NK-92 treated with Interleukin-12 subunit alpha and Interleukin-12 subunit beta, amount 100 ng/mL, for 24 hours (cell line): ENCODE measurements around the gene UVRAG.
"Not testable (repeated sequence)": the region's sequence is repeated elsewhere in the genome, so short reads cannot be mapped to it uniquely, and the experiment has no call there.

Experiments
- DNase-seq: peaks from one replicate; lab custom pipeline; 2025; lab: John Stamatoyannopoulos, UW

Gene UVRAG

GRCh38 chr11:76075716-76076115 is 260.7 kb downstream of the UVRAG start:
- no peak for DNase-seq

GRCh38 chr11:76076253-76076652 is 261.2 kb downstream of the UVRAG start:
- not testable (repeated sequence) for DNase-seq

- DNase-seq = no peak
These were observed 261.7 kb downstream of the UVRAG start for GRCh38 chr11:76076749-76077148.

- DNase-seq = no peak
These were observed 262.7 kb downstream of the UVRAG start for GRCh38 chr11:76077575-76078150.

GRCh38 chr11:76081084-76081483 is 266.1 kb downstream of the UVRAG start:
- not testable (repeated sequence) for DNase-seq

- no peak for DNase-seq
These were observed 268.8 kb downstream of the UVRAG start for GRCh38 chr11:76083563-76084451.

GRCh38 chr11:76085270-76085669 is 270.3 kb downstream of the UVRAG start:
- DNase-seq = no peak

GRCh38 chr11:76086743-76087635 is 272.0 kb downstream of the UVRAG start:
- no peak for DNase-seq

- no peak for DNase-seq
These were observed 272.7 kb downstream of the UVRAG start for GRCh38 chr11:76087749-76088148.

GRCh38 chr11:76088511-76088910 is 273.5 kb downstream of the UVRAG start:
- no peak for DNase-seq

- DNase-seq = no peak
These were observed 275.2 kb downstream of the UVRAG start for GRCh38 chr11:76090174-76090573.

GRCh38 chr11:76090821-76091220 is 275.8 kb downstream of the UVRAG start:
- no peak for DNase-seq

- no peak for DNase-seq
These were observed 279.7 kb downstream of the UVRAG start for GRCh38 chr11:76094740-76095139.

GRCh38 chr11:76095891-76096290 is 280.9 kb downstream of the UVRAG start:
- DNase-seq = no peak

GRCh38 chr11:76096552-76096951 is 281.5 kb downstream of the UVRAG start:
- DNase-seq = no peak

GRCh38 chr11:76102802-76103201 is 287.8 kb downstream of the UVRAG start:
- no peak for DNase-seq

GRCh38 chr11:76103460-76103859 is 288.4 kb downstream of the UVRAG start:
- DNase-seq = no peak

- no peak for DNase-seq
These were observed 289.3 kb downstream of the UVRAG start for GRCh38 chr11:76104285-76104684.

- no peak for DNase-seq
These were observed 290.6 kb downstream of the UVRAG start for GRCh38 chr11:76105637-76106036.

- no peak for DNase-seq
These were observed 293.0 kb downstream of the UVRAG start for GRCh38 chr11:76107971-76108370.

GRCh38 chr11:76114238-76114637 is 299.2 kb downstream of the UVRAG start:
- DNase-seq = no peak

GRCh38 chr11:76115555-76115954 is 300.5 kb downstream of the UVRAG start:
- DNase-seq = no peak

- DNase-seq = no peak
These were observed 304.0 kb downstream of the UVRAG start for GRCh38 chr11:76119032-76119431.
